ENCODE data around the gene MYO5B.

- TF ChIP-seq, protein P1, sequence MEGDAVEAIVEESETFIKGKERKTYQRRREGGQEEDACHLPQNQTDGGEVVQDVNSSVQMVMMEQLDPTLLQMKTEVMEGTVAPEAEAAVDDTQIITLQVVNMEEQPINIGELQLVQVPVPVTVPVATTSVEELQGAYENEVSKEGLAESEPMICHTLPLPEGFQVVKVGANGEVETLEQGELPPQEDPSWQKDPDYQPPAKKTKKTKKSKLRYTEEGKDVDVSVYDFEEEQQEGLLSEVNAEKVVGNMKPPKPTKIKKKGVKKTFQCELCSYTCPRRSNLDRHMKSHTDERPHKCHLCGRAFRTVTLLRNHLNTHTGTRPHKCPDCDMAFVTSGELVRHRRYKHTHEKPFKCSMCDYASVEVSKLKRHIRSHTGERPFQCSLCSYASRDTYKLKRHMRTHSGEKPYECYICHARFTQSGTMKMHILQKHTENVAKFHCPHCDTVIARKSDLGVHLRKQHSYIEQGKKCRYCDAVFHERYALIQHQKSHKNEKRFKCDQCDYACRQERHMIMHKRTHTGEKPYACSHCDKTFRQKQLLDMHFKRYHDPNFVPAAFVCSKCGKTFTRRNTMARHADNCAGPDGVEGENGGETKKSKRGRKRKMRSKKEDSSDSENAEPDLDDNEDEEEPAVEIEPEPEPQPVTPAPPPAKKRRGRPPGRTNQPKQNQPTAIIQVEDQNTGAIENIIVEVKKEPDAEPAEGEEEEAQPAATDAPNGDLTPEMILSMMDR (IDR thresholded peaks at IDR 0.05), result no peak
- TF ChIP-seq POLR2AphosphoS5 (IDR thresholded peaks at IDR 0.05; ENCODE audit: insufficient read depth in 1 of 2, low read depth in 1 of 2) (no peak), POLR2A (IDR thresholded peaks at IDR 0.05) (no peak)
Measured at GRCh38 chr18:50105027-50105426, 89.9 kb downstream of the MYO5B start.
